Measurements from ENCODE around the gene RNMT. TPM values are rescaled to one million over a fixed set of nuclear protein-coding genes. Genes with fewer than 3 reads are reported as not detected.
A peak's percentile ranks its signal among the peaks of the same experiment; 100 is the strongest.

RNMT gene
- total and polyA plus RNA-seq, 2 donors from 2014 or later = 16.5 to 32.4 TPM

GRCh38 chr18:13801260-13801601, 74.8 kb downstream of the RNMT start:
- FAIRE-seq (no peak), DNase-seq (no peak)
- Histone ChIP-seq H3K4me1 (ENCODE audit: control insufficient read depth in 2 of 3, insufficient read depth in 2 of 3, low read depth in 1 of 3, low read length in 3 of 3) (peaks cover 0 to 8% (median 0%) of the 10 kb centered on the region in 3 donors), H3K9ac (ENCODE audit: low read length in 3 of 3) (peak overlapping the region in 2 of 3 donors; percentile 16 to 45), H3K27me3 (ENCODE audit: control insufficient read depth, insufficient read depth, low read length) (no peaks in the 10 kb centered on the region), H3K9me3 (ENCODE audit: control insufficient read depth in 2 of 3, insufficient read depth in 1 of 3, low read length in 3 of 3) (no peaks in the 10 kb centered on the region), H3K36me3 (ENCODE audit: control insufficient read depth in 2 of 3, insufficient read depth in 3 of 3, low read length in 3 of 3) (no peaks in the 10 kb centered on the region), H3K4me3 (ENCODE audit: low read length in 3 of 3) (peak overlapping the region; percentile 50 to 60 (median 60)), H3K27ac (ENCODE audit: low read depth in 2 of 2, low read length in 2 of 2) (no peak overlapping the region)
- intact Hi-C loops (cut with DNase I) = no loop called here
- TF ChIP-seq CTCF (IDR thresholded peaks at IDR 0.05; ENCODE audit: borderline replicate concordance, extremely low read depth, insufficient read depth) = no peak

- Histone ChIP-seq H3K27ac (ENCODE audit: low read depth in 2 of 2, low read length in 2 of 2) (no peak overlapping the region), H3K27me3 (ENCODE audit: control insufficient read depth, insufficient read depth, low read length) (no peaks in the 10 kb centered on the region), H3K9me3 (ENCODE audit: control insufficient read depth in 2 of 3, insufficient read depth in 1 of 3, low read length in 3 of 3) (no peaks in the 10 kb centered on the region), H3K4me1 (ENCODE audit: control insufficient read depth in 2 of 3, insufficient read depth in 2 of 3, low read depth in 1 of 3, low read length in 3 of 3) (peaks cover 0 to 8% (median 0%) of the 10 kb centered on the region in 3 donors), H3K36me3 (ENCODE audit: control insufficient read depth in 2 of 3, insufficient read depth in 3 of 3, low read length in 3 of 3) (no peaks in the 10 kb centered on the region), H3K9ac (ENCODE audit: low read length in 3 of 3) (no peak overlapping the region), H3K4me3 (ENCODE audit: low read length in 3 of 3) (no peak overlapping the region)
- FAIRE-seq (no peak), DNase-seq (no peak)
- intact Hi-C loops (cut with DNase I) = no loop called here
- TF ChIP-seq CTCF (IDR thresholded peaks at IDR 0.05; ENCODE audit: borderline replicate concordance, extremely low read depth, insufficient read depth) = no peak
These were observed 77.8 kb downstream of the RNMT start for GRCh38 chr18:13804305-13804704.

- Histone ChIP-seq H3K27ac (ENCODE audit: low read depth in 2 of 2, low read length in 2 of 2) (no peak overlapping the region), H3K9ac (ENCODE audit: low read length in 3 of 3) (no peak overlapping the region), H3K4me3 (ENCODE audit: low read length in 3 of 3) (no peak overlapping the region), H3K9me3 (ENCODE audit: control insufficient read depth in 2 of 3, insufficient read depth in 1 of 3, low read length in 3 of 3) (no peaks in the 10 kb centered on the region), H3K4me1 (ENCODE audit: control insufficient read depth in 2 of 3, insufficient read depth in 2 of 3, low read depth in 1 of 3, low read length in 3 of 3) (no peaks in the 10 kb centered on the region), H3K36me3 (ENCODE audit: control insufficient read depth in 2 of 3, insufficient read depth in 3 of 3, low read length in 3 of 3) (no peaks in the 10 kb centered on the region), H3K27me3 (ENCODE audit: control insufficient read depth, insufficient read depth, low read length) (no peaks in the 10 kb centered on the region)
- FAIRE-seq = no peak
- no peak for DNase-seq
- intact Hi-C loops (cut with DNase I) = no loop called here
- TF ChIP-seq CTCF (IDR thresholded peaks at IDR 0.05; ENCODE audit: borderline replicate concordance, extremely low read depth, insufficient read depth) = no peak
These were observed 82.0 kb downstream of the RNMT start for GRCh38 chr18:13808294-13809042.

- H3K27me3 ChIP-seq (ENCODE audit: control insufficient read depth, insufficient read depth, low read length) = no peaks in the 10 kb centered on the region
- no peak overlapping the region for H3K27ac ChIP-seq (ENCODE audit: low read depth in 2 of 2, low read length in 2 of 2)
- no peaks in the 10 kb centered on the region for H3K9me3 ChIP-seq (ENCODE audit: control insufficient read depth in 2 of 3, insufficient read depth in 1 of 3, low read length in 3 of 3)
- no peak for TF ChIP-seq CTCF (IDR thresholded peaks at IDR 0.05; ENCODE audit: borderline replicate concordance, extremely low read depth, insufficient read depth)
- no peak overlapping the region for H3K9ac ChIP-seq (ENCODE audit: low read length in 3 of 3)
- intact Hi-C loops (cut with DNase I) = no loop called here
- no peaks in the 10 kb centered on the region for H3K36me3 ChIP-seq (ENCODE audit: control insufficient read depth in 2 of 3, insufficient read depth in 3 of 3, low read length in 3 of 3)
- FAIRE-seq (no peak), DNase-seq (no peak)
- no peak overlapping the region for H3K4me3 ChIP-seq (ENCODE audit: low read length in 3 of 3)
- no peaks in the 10 kb centered on the region for H3K4me1 ChIP-seq (ENCODE audit: control insufficient read depth in 2 of 3, insufficient read depth in 2 of 3, low read depth in 1 of 3, low read length in 3 of 3)
These were observed 82.6 kb downstream of the RNMT start for GRCh38 chr18:13809043-13809430.
